Activated gamma-delta T cell (primary cell): Measurements from ENCODE around the gene ADARB1.

Experiments used
- DNase-seq: peaks from one replicate; lab custom pipeline; 2025; lab: John Stamatoyannopoulos, UW

ADARB1 gene

GRCh38 chr21:45039317-45040156 is 34.8 kb upstream of the ADARB1 start:
- DNase-seq = no peak

GRCh38 chr21:45040157-45040711 is 34.1 kb upstream of the ADARB1 start:
- no peak for DNase-seq

DNA sequence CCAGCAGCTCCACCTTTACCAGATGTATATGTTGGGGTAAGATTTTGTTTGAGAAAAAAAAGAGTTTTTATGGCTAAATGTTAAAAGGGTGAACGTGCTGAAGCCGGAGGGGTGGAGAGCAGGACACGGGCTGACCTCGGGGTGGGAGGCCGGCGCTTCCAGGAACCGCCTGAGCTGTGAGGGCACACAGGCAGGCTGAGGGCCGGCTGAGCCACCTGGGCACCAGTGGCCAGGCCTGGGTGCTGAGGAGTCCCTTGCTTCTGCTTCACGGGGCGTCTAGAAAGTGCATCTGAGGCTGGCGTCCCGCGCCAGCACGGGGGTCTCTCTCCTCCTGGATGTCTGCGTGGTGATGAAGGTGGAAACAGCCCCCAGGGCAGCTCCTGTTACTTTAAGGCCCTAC is 33.6 kb upstream of the ADARB1 start:
- DNase-seq = no peak

- no peak for DNase-seq
These were observed 33.0 kb upstream of the ADARB1 start for GRCh38 chr21:45041351-45041805.

DNA sequence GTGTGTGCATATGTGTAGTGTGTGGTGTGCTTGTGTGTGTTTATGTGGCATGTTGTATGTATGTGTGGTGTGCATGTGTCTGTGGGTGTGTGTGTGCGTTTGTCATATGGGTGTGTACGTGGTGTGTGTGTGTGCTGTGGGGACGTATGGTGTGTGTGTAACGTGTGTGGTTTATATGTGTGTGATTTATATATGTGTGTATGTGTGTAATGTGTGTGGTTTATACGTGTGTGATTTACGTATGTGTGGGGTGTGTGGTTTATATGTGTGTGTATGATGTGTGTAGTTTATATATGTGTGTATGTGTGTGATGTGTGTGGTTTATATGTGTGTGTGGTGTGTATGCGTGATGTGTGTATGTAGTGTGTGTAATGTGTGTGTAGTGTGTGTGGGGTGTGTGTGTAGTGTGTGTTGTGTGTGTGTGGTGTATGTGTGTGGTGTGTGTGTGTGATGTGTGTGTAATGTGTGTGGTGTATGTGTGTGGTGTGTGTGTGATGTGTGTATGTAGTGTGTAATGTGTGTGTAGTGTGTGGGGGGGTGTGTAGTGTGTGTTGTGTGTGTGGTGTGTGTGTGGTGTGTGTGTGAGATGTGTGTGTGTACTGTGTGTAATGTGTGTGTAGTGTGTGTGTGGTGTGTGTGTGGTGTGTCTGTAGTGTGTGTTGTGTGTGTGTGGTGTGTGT is 32.3 kb upstream of the ADARB1 start:
- no peak for DNase-seq

DNA sequence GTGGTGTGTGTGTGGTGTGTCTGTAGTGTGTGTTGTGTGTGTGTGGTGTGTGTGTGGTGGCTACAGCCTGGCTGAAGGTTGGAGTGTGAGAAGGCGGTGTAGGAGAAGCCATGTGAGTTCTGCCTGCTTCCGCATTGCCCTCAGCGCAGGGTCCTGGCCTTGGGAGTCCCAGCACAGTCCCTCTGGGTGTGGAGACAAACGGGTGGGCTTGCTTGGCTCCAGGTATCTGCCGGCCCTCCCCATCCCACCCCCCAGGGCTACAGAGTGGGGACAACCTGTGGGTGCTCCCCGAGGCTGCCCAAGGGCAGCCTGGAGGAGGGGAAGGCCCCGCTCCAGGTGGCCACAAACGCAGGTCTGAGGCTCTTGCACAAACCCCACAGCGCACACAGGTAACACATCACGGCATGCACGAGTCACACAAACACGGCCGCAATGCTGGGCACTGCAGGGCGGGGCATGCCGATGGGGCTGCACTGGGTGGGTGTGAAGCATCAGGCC is 31.7 kb upstream of the ADARB1 start:
- no peak for DNase-seq

- no peak for DNase-seq
These were observed 30.8 kb upstream of the ADARB1 start for GRCh38 chr21:45043541-45044020.

GRCh38 chr21:45045481-45045880 is 28.9 kb upstream of the ADARB1 start:
- DNase-seq = no peak

DNA sequence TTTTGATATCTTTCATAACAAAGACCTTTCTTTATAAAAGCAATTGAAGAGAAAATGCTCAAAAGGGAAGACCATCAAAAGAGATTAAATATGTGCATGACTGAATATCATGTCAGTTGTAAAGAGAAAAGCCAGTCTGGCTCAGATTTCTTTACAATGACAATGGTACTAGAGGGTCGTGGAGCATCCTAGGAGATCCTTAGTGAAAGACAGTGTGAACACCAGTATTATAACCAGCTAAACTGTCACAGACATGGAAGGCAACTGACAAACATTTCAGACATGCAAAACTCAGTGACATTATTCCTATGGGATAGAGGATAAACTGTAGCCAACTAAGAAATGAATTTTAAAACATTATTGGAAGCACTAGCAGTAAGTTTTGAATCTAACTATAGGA is 27.1 kb upstream of the ADARB1 start:
- DNase-seq = no peak

DNA sequence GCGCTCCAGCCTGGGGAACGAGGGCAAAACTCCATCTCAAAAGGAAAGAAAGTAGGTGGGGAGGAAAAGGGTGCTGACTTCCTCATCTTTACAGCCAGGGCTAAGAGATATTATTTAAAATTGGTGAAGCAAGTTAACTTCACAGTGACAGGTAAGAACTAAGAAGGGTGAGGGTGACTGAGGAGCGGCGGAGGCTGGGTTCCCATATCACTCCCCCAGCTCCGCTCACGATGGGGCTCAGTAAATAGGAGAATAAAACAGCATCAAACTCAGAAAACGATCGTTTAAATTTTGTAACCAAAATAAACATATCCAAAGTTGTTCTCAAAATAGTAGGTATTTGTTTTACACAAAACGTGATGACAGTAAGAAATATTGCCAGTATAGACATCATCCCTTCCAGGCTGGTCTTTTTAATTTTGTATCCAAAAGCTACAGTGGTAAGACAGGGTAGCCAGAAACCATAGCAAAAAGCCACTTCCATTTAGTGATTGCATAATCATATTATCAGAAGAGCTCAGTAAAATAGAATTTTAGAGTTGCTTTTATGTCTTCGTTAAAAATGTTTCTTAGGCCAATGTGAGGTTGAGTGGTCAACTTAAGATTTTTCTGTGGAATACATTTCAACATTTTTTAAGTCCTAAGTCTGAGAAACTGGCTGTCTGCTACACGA is 26.2 kb upstream of the ADARB1 start:
- DNase-seq = no peak

DNA sequence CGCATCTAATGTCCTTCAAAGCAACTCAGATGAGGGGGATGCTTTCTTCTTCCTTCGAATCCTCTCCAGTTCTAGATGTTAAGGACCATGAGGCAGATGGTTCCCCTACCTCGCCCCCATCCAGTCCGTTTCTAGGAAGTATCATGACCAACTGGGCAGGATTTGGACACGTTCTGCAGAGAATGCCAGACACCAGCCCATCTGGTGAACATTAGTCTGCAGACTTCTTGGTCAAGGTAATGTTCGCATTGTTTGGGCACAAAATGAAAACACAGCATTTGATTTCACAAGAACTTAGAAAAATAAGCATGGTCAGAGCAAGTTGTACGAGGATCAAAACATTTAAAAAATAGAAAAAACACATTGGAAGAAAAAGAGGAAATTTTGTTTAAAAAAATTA is 25.4 kb upstream of the ADARB1 start:
- DNase-seq = no peak

DNA sequence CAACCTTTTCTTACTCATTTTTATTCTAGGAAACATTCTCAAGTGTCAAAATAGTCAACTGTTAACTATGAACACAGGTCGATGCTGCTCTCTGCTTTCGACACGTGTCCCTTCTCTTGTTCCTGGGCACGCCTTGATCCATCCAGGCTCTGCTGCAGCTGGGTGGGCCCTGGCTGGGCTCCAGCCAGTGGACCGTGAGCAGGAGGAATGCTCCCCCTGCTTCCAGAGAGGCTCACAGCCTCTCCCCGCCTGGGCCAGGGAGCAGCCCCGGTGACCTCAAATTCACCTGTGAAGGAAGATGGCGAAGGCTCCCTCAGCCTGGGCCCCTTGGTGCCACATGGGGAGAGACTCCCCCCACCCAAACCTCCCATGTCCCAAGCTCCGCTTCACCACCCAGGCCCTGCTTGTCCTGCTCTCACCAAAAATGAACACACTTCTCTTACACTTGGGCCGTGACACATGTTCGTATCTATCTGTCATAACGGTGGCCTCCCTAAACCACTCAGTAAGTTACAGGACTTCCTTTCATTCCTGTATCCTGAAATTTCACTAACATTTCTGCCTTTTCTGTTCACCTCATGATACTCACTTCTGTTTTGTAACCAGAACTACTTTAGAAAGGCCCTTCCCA is 24.6 kb upstream of the ADARB1 start:
- no peak for DNase-seq

GRCh38 chr21:45050345-45050796 is 24.0 kb upstream of the ADARB1 start:
- DNase-seq = no peak

GRCh38 chr21:45050797-45051489 is 23.4 kb upstream of the ADARB1 start:
- DNase-seq = no peak

DNA sequence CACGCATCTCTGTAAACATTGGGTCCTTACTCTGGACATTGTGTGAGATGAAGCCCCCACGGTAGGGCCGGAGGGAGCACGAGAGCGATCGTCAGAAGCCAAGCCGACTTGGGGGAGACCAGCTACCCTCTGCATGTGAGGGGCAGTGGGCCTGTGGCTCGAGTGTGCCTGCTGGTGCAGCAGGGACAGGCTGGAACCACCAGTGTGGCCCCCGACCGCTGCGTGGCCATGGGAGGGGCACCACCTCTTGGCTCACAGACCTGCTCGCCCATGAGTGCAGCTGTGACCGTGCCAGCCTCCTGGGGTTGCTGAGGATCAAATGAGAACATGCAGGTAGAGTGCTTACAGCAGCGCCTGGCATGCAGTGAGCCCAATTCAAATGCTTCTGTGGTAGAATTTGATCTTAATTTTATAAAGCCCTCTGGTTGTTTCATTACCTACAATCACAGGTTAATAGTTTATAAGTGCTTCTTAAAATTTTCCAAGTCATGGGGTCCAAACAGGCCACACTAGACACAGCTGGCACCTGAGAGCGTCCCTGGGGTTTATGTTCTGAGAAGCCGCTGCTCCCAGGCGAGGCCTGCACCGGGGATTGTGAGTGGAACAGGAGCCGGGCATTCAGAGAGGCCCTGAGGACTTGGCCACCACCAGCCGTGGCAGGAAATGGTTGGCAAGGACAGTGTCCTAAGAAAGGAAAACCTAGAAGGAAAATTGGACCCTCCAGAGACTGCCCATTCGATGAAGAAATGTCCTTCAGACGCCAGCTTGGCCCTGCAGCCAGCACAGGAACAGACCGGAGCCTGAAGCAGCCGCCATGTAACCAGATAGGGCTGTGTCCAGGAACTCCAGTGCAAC is 22.6 kb upstream of the ADARB1 start:
- DNase-seq = no peak

- DNase-seq = no peak
These were observed 21.4 kb upstream of the ADARB1 start for GRCh38 chr21:45052960-45053359.

GRCh38 chr21:45053561-45054226 is 20.7 kb upstream of the ADARB1 start:
- DNase-seq = no peak

DNA sequence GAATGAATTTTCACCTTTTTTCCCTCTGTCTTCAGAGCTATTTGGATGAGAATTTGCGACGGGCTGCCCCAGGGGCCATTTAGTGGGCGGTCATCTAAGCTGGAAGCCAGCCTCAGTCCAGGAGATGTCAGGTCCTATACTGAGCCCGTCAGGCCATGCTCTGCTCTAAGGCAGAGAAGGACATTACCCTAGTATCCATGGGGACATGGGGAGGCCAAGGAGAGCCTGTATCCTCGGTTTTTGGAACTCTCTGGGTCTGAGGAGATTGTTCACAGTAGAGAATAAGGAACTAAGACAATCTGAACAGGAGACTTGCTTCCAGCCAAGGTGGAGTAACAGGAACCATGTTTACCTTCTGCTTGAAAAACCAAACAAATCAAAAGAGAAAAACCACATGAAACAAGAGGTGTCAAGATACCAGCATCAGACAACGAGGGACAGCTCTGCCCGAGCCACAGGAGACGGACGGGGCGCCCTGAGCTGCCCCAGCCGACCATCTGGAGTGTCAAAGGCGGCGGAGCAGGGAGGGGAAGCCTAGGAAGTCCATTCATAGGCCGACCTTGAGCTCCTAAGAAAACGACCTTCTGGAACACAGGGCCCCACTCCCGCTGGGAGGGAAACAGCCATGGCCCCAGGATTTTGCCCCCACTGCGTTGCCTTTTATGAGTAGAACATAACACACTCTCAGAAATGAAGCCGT is 20.0 kb upstream of the ADARB1 start:
- DNase-seq = no peak
